Naive thymus-derived CD4-positive, alpha-beta T cell (primary cell): ENCODE data around the gene RHEB. TPM values are rescaled to one million over a fixed set of nuclear protein-coding genes. Genes with fewer than 3 reads are reported as not detected.
A peak's percentile ranks its signal among the peaks of the same experiment; 100 is the strongest.

ENCODE experiments used
- ATAC-seq: fragments of 150-1000 bp; cut with Tn5 transposase; 2 replicates; pipeline ENCODE4 v1.10.0; 2021; ENCODE audit warnings: mild to moderate bottlenecking, moderate library complexity
- CTCF ChIA-PET: fragments of 350-600 bp; sonication (Branson Sonifier 250); formaldehyde crosslinking; loops from one replicate; lab custom pipeline; 2021; ENCODE audit warnings: antibody characterized with exemption; lab: Charles Lee
- POLR2A ChIA-PET: fragments of 350-600 bp; sonication (Branson Sonifier 250); formaldehyde crosslinking; loops from one replicate; lab custom pipeline; 2021; ENCODE audit warnings: antibody characterized with exemption, inconsistent platforms; lab: Charles Lee
- DNase-seq, 9 donors: peaks; one replicate each; pipeline versions ENCODE4 v3.0.0 to v3.0.0-alpha.2; 2020 to 2022; ENCODE audit warnings: mixed read lengths in 1 of 9
- H3K27ac ChIP-seq: one replicate; pipeline ENCODE4 v1.7.0; 2013; ENCODE audit warnings: mild to moderate bottlenecking, low read depth, low read length, moderate library complexity
- H3K27me3 ChIP-seq, 2 donors: one replicate each; pipeline ENCODE4 v1.7.0; 2013; ENCODE audit warnings: low read length in 2 of 2, mild to moderate bottlenecking in 2 of 2, moderate library complexity in 2 of 2; ENCODE audit not compliant: control insufficient read depth in 2 of 2, insufficient read depth in 2 of 2
- H3K36me3 ChIP-seq, 3 experiments: 1 replicate in 2 of 3; 2 replicates in 1 of 3; pipeline ENCODE4 v1.7.0; 2013; ENCODE audit warnings: low read length in 3 of 3, mild to moderate bottlenecking in 3 of 3, moderate library complexity in 1 of 3; ENCODE audit not compliant: insufficient read depth in 3 of 3, control insufficient read depth in 2 of 3
- H3K4me1 ChIP-seq, 2 donors: one replicate each; pipeline ENCODE4 v1.7.0; 2013; ENCODE audit warnings: low read length in 2 of 2, mild to moderate bottlenecking in 2 of 2, moderate library complexity in 1 of 2; ENCODE audit not compliant: control insufficient read depth in 2 of 2, insufficient read depth in 2 of 2
- H3K4me3 ChIP-seq: 2 replicates; pipeline ENCODE4 v1.7.0; 2013; ENCODE audit warnings: mild to moderate bottlenecking, low read length
- H3K9me3 ChIP-seq, 3 experiments: 1 replicate in 2 of 3; 2 replicates in 1 of 3; pipeline ENCODE4 v1.7.0; 2013; ENCODE audit warnings: low read length in 3 of 3; ENCODE audit not compliant: control insufficient read depth in 2 of 3
- H3K27ac Mint-ChIP-seq, 9 donors: one replicate each; pipeline ENCODE4 v1.8.0; 2020 to 2022; ENCODE audit warnings: mixed read lengths in 9 of 9, mild to moderate bottlenecking in 8 of 9, moderate library complexity in 5 of 9, inconsistent platforms in 2 of 9
- H3K27me3 Mint-ChIP-seq, 5 donors: one replicate each; pipeline ENCODE4 v1.8.0; 2021 to 2022; ENCODE audit warnings: mixed read lengths in 5 of 5, mild to moderate bottlenecking in 1 of 5
- H3K36me3 Mint-ChIP-seq, 5 donors: one replicate each; pipeline ENCODE4 v1.8.0; 2020 to 2022; ENCODE audit warnings: mixed read lengths in 5 of 5, mild to moderate bottlenecking in 3 of 5, inconsistent platforms in 1 of 5
- H3K4me1 Mint-ChIP-seq, 7 donors: one replicate each; pipeline ENCODE4 v1.8.0; 2020 to 2022; ENCODE audit warnings: mixed read lengths in 7 of 7, mild to moderate bottlenecking in 3 of 7, inconsistent platforms in 1 of 7
- H3K4me3 Mint-ChIP-seq, 10 donors: one replicate each; pipeline ENCODE4 v1.8.0; 2020 to 2022; ENCODE audit warnings: mild to moderate bottlenecking in 10 of 10, mixed read lengths in 10 of 10, moderate library complexity in 6 of 10, inconsistent platforms in 2 of 10
- H3K9me3 Mint-ChIP-seq, 11 donors: one replicate each; pipeline ENCODE4 v1.8.0; 2020 to 2022; ENCODE audit warnings: mixed read lengths in 11 of 11, mild to moderate bottlenecking in 4 of 11, inconsistent platforms in 1 of 11, moderate library complexity in 1 of 11
- intact Hi-C, 2 donors: fragments of 100-400 bp; cut with micrococcal nuclease; formaldehyde crosslinking; loops; one replicate each; pipeline ENCODE4 v1.15.1; 2023
- polyA plus RNA-seq, 2 donors: library from polyadenylated mRNA; unstranded; fragments of 300-500 nt; fragmentation: Illumina TruSeq; gene quantifications; one replicate each; pipeline ENCODE4 v1.2.3, GENCODE V29; 2021
- total RNA-seq, 6 experiments: library from RNA in 5 of 6; stranded (reverse) in 5 of 6; gene quantifications; 1 replicate in 5 of 6; 2 replicates in 1 of 6; pipeline ENCODE4 v1.2.3 and lab custom pipeline; 2021 to 2026

RHEB gene
- total and polyA plus RNA-seq, 7 experiments from 2014 or later: 31.2 to 62.6 (median 50.8) TPM

- ChIA-PET CTCF (no interaction called here), POLR2A (no interaction called here)
- peak overlapping the region in 4 of 10 donors; percentile 3 to 63 (median 26) for H3K4me3 Mint-ChIP-seq
- no peak overlapping the region for H3K27ac Mint-ChIP-seq
- Histone ChIP-seq H3K4me1 (peaks cover 19 to 21% of the 10 kb centered on the region in 2 donors), H3K36me3 (no peaks in the 10 kb centered on the region), H3K27ac (no peak overlapping the region), H3K9me3 (no peaks in the 10 kb centered on the region), H3K4me3 (no peak overlapping the region), H3K27me3 (no peaks in the 10 kb centered on the region)
- H3K9me3 Mint-ChIP-seq: peaks cover 0 to 5% (median 0%) of the 10 kb centered on the region in 11 donors
- H3K36me3 Mint-ChIP-seq: peaks cover 0 to 19% (median 1%) of the 10 kb centered on the region in 5 donors
- H3K27me3 Mint-ChIP-seq: peaks cover 0 to under 1% (median 0%) of the 10 kb centered on the region in 5 donors
- peaks cover 55 to 85% (median 77%) of the 10 kb centered on the region in 7 donors for H3K4me1 Mint-ChIP-seq
- ATAC-seq: no peak
- intact Hi-C loops: loop anchor here (5.0 to 10.0 kb wide), 8 partner anchors 42 to 1890 kb away; partner anchors contain the start of genes FASTK (in 2 of the 2), TMUB1 (in 2 of the 2), ABCF2 (in 1 of the 2) and AGAP3 (in 1 of the 2)
- DNase-seq: no peak
These were observed 5.0 kb downstream of the RHEB start for GRCh38 chr7:151514461-151515275.

GRCh38 chr7:151513133-151513532, 6.6 kb downstream of the RHEB start:
- Histone ChIP-seq H3K36me3 (no peaks in the 10 kb centered on the region), H3K27me3 (no peaks in the 10 kb centered on the region), H3K4me3 (no peak overlapping the region), H3K9me3 (no peaks in the 10 kb centered on the region), H3K4me1 (peaks cover 19 to 21% of the 10 kb centered on the region in 2 donors), H3K27ac (no peak overlapping the region)
- Mint-ChIP-seq H3K36me3 (peaks cover 0 to 19% (median 2%) of the 10 kb centered on the region in 5 donors), H3K4me1 (peaks cover 55 to 93% (median 86%) of the 10 kb centered on the region in 7 donors), H3K27me3 (no peaks in the 10 kb centered on the region), H3K4me3 (no peak overlapping the region), H3K27ac (no peak overlapping the region), H3K9me3 (no peaks in the 10 kb centered on the region)
- POLR2A ChIA-PET: no interaction called here
- DNase-seq (no peak), ATAC-seq (no peak)
- CTCF ChIA-PET: interaction anchor here (1.0 kb wide), 1 partner anchor 65 kb away, joined by 3 read pairs; no protein-coding TSS in a partner anchor
- intact Hi-C loops: loop anchor here (10.0 kb wide), 4 partner anchors 422 to 1888 kb away; partner anchors contain the start of genes AGAP3 (in 1 of the 2), FASTK (in 1 of the 2) and TMUB1 (in 1 of the 2)

GRCh38 chr7:151512353-151512752, 7.3 kb downstream of the RHEB start:
- H3K27ac ChIP-seq: no peak overlapping the region
- peaks cover 11 to 13% of the 10 kb centered on the region in 2 donors for H3K4me1 ChIP-seq
- intact Hi-C loops: loop anchor here (10.0 kb wide), 4 partner anchors 422 to 1888 kb away; partner anchors contain the start of genes AGAP3 (in 1 of the 2), FASTK (in 1 of the 2) and TMUB1 (in 1 of the 2)
- Mint-ChIP-seq H3K9me3 (no peaks in the 10 kb centered on the region), H3K4me3 (peak overlapping the region in 3 of 10 donors; percentile 7 to 63 (median 41)), H3K27ac (peak overlapping the region in 1 of 9 donors; percentile 12), H3K4me1 (peaks cover 50 to 93% (median 86%) of the 10 kb centered on the region in 7 donors), H3K27me3 (no peaks in the 10 kb centered on the region), H3K36me3 (peaks cover 0 to 19% (median 2%) of the 10 kb centered on the region in 5 donors)
- H3K9me3 ChIP-seq: no peaks in the 10 kb centered on the region
- H3K36me3 ChIP-seq: no peaks in the 10 kb centered on the region
- H3K27me3 ChIP-seq: no peaks in the 10 kb centered on the region
- ChIA-PET POLR2A (no interaction called here), CTCF (no interaction called here)
- H3K4me3 ChIP-seq: no peak overlapping the region
- no peak for DNase-seq
- ATAC-seq: no peak

- Mint-ChIP-seq H3K4me1 (peaks cover 46 to 93% (median 86%) of the 10 kb centered on the region in 7 donors), H3K4me3 (peak overlapping the region in 1 of 10 donors; percentile 7), H3K27ac (no peak overlapping the region), H3K27me3 (no peaks in the 10 kb centered on the region), H3K9me3 (no peaks in the 10 kb centered on the region), H3K36me3 (peaks cover 0 to 19% (median 2%) of the 10 kb centered on the region in 5 donors)
- intact Hi-C loops: loop anchor here (10.0 kb wide), 4 partner anchors 423 to 1887 kb away; partner anchors contain the start of genes AGAP3 (in 1 of the 2), FASTK (in 1 of the 2) and TMUB1 (in 1 of the 2)
- CTCF ChIA-PET: no interaction called here
- DNase-seq (no peak), ATAC-seq (no peak)
- H3K9me3 ChIP-seq: no peaks in the 10 kb centered on the region
- H3K27me3 ChIP-seq: no peaks in the 10 kb centered on the region
- H3K4me1 ChIP-seq: peaks cover 7 to 11% of the 10 kb centered on the region in 2 donors
- no peak overlapping the region for H3K27ac ChIP-seq
- POLR2A ChIA-PET: no interaction called here
- no peak overlapping the region for H3K4me3 ChIP-seq
- H3K36me3 ChIP-seq: no peaks in the 10 kb centered on the region
These were observed 7.7 kb downstream of the RHEB start for GRCh38 chr7:151511946-151512345.

- peak overlapping the region in 1 of 9 donors; percentile 28 for H3K27ac Mint-ChIP-seq
- H3K4me3 Mint-ChIP-seq: peak overlapping the region in 1 of 10 donors; percentile 18
These were observed 8.4 kb downstream of the RHEB start for GRCh38 chr7:151511270-151511669.

GRCh38 chr7:151509670-151510333, 9.9 kb downstream of the RHEB start:
- Histone ChIP-seq H3K4me1 (peaks cover 0 to 5% of the 10 kb centered on the region in 2 donors), H3K4me3 (no peak overlapping the region), H3K9me3 (no peaks in the 10 kb centered on the region), H3K36me3 (no peaks in the 10 kb centered on the region), H3K27ac (no peak overlapping the region), H3K27me3 (no peaks in the 10 kb centered on the region)
- ATAC-seq (no peak), DNase-seq (no peak)
- H3K27ac Mint-ChIP-seq: no peak overlapping the region
- no peaks in the 10 kb centered on the region for H3K27me3 Mint-ChIP-seq
- peak overlapping the region in 5 of 10 donors; percentile 5 to 42 (median 16) for H3K4me3 Mint-ChIP-seq
- POLR2A ChIA-PET: no interaction called here
- CTCF ChIA-PET: interaction anchor here (1.0 kb wide), 1 partner anchor 230 kb away, joined by 3 read pairs; no protein-coding TSS in a partner anchor
- H3K9me3 Mint-ChIP-seq: no peaks in the 10 kb centered on the region
- intact Hi-C loops: loop anchor here (10.0 kb wide), 4 partner anchors 425 to 1885 kb away; partner anchors contain the start of genes AGAP3 (in 1 of the 2), FASTK (in 1 of the 2) and TMUB1 (in 1 of the 2)
- H3K36me3 Mint-ChIP-seq: peaks cover 0 to 15% (median 2%) of the 10 kb centered on the region in 5 donors
- peaks cover 42 to 89% (median 82%) of the 10 kb centered on the region in 7 donors for H3K4me1 Mint-ChIP-seq

More at GRCh38 chr7:151511270-151511669, 8.4 kb downstream of the RHEB start:
- peaks cover 0 to 19% (median 2%) of the 10 kb centered on the region in 5 donors for H3K36me3 Mint-ChIP-seq
- peaks cover 46 to 92% (median 86%) of the 10 kb centered on the region in 7 donors for H3K4me1 Mint-ChIP-seq
- H3K27ac ChIP-seq: no peak overlapping the region
- ChIA-PET POLR2A (interaction anchor here (0.6 kb wide), 1 partner anchor 36 kb away, joined by 5 read pairs; no protein-coding TSS in a partner anchor), CTCF (no interaction called here)
- no peaks in the 10 kb centered on the region for H3K9me3 Mint-ChIP-seq
- H3K9me3 ChIP-seq: no peaks in the 10 kb centered on the region
- intact Hi-C loops: loop anchor here (10.0 kb wide), 4 partner anchors 424 to 1886 kb away; partner anchors contain the start of genes AGAP3 (in 1 of the 2), FASTK (in 1 of the 2) and TMUB1 (in 1 of the 2)
- H3K27me3 ChIP-seq: no peaks in the 10 kb centered on the region
- DNase-seq (no peak), ATAC-seq (no peak)
- H3K36me3 ChIP-seq: no peaks in the 10 kb centered on the region
- H3K27me3 Mint-ChIP-seq: no peaks in the 10 kb centered on the region
- H3K4me1 ChIP-seq: peaks cover 4 to 8% of the 10 kb centered on the region in 2 donors
- H3K4me3 ChIP-seq: no peak overlapping the region
